K562 (cell line): ENCODE results near the gene RNF224. TPM values are rescaled to one million over a fixed set of nuclear protein-coding genes. Genes with fewer than 3 reads are reported as not detected.
A peak's percentile ranks its signal among the peaks of the same experiment; 100 is the strongest.

Experiments
- CREB1 ChIP-seq, 2 experiments: sonication (generic) in 1 of 2; formaldehyde crosslinking in 1 of 2; IDR thresholded peaks; 2 replicates each; pipeline versions ENCODE4 v1.6.1 to v1.8.0; 2012 to 2022; ENCODE audit warnings: inconsistent platforms in 1 of 2, mild to moderate bottlenecking in 1 of 2, missing genetic modification reagents in 1 of 2, moderate library complexity in 1 of 2
- GATA2 ChIP-seq: sonication (generic); formaldehyde crosslinking; IDR thresholded peaks from 2 replicates; pipeline ENCODE4 v1.4.0; 2020; ENCODE audit warnings: mild to moderate bottlenecking, missing genetic modification reagents
- PKNOX1 ChIP-seq: fragments of 450-650 bp; IDR thresholded peaks from 2 replicates; pipeline ENCODE4 v1.6.1; 2016
- SOX6 ChIP-seq: fragments of 450-650 bp; IDR thresholded peaks from 2 replicates; pipeline ENCODE4 v1.6.1; 2014; ENCODE audit warnings: mild to moderate bottlenecking
- UBTF ChIP-seq, 2 experiments: IDR thresholded peaks; 2 replicates each; pipeline ENCODE4 v1.6.1; 2012; ENCODE audit warnings: improper control_type of control experiment in 2 of 2, low read depth in 2 of 2, low read length in 2 of 2, borderline replicate concordance in 1 of 2
- ZNF79 ChIP-seq: fragments of 250-450 bp; sonication (Bioruptor Pico); IDR thresholded peaks from 2 replicates; pipeline ENCODE4 v1.4.0; 2020; ENCODE audit warnings: low read depth, mild to moderate bottlenecking, moderate library complexity
- polyA plus RNA-seq, 8 experiments: library from polyadenylated mRNA; depleted of rRNA in 4 of 8; stranded (reverse) in 5 of 8; unstranded in 3 of 8; fragments of >200 nt; fragmentation: Nextera tagmentation in 2 of 8; fragmentation: Illumina TruSeq in 1 of 8; extraction: Ambion mirVana in 2 of 8; extraction: Trizol in 1 of 8; gene quantifications; 2 replicates each; pipeline versions ENCODE4 v1.2.1 to v1.2.3, GENCODE V29; 2011 to 2014; ENCODE audit warnings: inconsistent platforms in 1 of 8, missing spikeins in 1 of 8
- total RNA-seq, 7 experiments: library from RNA; depleted of rRNA in 6 of 7; stranded (reverse); fragments of >200 nt in 6 of 7; fragmentation: Illumina TruSeq in 2 of 7; extraction: Trizol in 2 of 7; gene quantifications; 2 replicates each; pipeline versions ENCODE4 v1.2.1 to v1.2.3, GENCODE V29; 2011 to 2021; ENCODE audit warnings: low replicate concordance in 1 of 7
- TF ChIP-seq, protein P1 (sequence below), 2 experiments: fragments of 450-650 bp in 1 of 2; sonication (generic) in 1 of 2; formaldehyde crosslinking in 1 of 2; IDR thresholded peaks; 2 replicates each; pipeline versions ENCODE4 v1.7.1 to v1.9.0; 2016 to 2022; ENCODE audit warnings: inconsistent platforms in 1 of 2, mild to moderate bottlenecking in 1 of 2, missing genetic modification reagents in 1 of 2

Gene RNF224
- total and polyA plus RNA-seq, 9 of the 15 experiments (the other 6 are each of a cell fraction or from before 2014, with no cell fraction given): not detected

GRCh38 chr9:137236238-137236935, 9.1 kb downstream of the RNF224 start (continued):
- TF ChIP-seq UBTF (IDR thresholded peaks at IDR 0.05; ENCODE audit: borderline replicate concordance in 1 of 2, low read depth in 2 of 2, low read length in 2 of 2): no peak
- peak; percentile 81 for TF ChIP-seq SOX6
- TF ChIP-seq GATA2 (CRISPR knock-in tag): peak; percentile 89
- 0 out of 2 replicates have a peak, but pooled peaks have one; percentile 33 for TF ChIP-seq CREB1 (IDR thresholded peaks at IDR 0.05)
- peak; percentile 71; the same call in 1 of the 2 replicates for TF ChIP-seq CREB1 (CRISPR knock-in tag; IDR thresholded peaks at IDR 0.05)
- TF ChIP-seq PKNOX1: peak; percentile 74
- TF ChIP-seq ZNF79 (CRISPR knock-in tag): no peak
- TF ChIP-seq, protein P1, sequence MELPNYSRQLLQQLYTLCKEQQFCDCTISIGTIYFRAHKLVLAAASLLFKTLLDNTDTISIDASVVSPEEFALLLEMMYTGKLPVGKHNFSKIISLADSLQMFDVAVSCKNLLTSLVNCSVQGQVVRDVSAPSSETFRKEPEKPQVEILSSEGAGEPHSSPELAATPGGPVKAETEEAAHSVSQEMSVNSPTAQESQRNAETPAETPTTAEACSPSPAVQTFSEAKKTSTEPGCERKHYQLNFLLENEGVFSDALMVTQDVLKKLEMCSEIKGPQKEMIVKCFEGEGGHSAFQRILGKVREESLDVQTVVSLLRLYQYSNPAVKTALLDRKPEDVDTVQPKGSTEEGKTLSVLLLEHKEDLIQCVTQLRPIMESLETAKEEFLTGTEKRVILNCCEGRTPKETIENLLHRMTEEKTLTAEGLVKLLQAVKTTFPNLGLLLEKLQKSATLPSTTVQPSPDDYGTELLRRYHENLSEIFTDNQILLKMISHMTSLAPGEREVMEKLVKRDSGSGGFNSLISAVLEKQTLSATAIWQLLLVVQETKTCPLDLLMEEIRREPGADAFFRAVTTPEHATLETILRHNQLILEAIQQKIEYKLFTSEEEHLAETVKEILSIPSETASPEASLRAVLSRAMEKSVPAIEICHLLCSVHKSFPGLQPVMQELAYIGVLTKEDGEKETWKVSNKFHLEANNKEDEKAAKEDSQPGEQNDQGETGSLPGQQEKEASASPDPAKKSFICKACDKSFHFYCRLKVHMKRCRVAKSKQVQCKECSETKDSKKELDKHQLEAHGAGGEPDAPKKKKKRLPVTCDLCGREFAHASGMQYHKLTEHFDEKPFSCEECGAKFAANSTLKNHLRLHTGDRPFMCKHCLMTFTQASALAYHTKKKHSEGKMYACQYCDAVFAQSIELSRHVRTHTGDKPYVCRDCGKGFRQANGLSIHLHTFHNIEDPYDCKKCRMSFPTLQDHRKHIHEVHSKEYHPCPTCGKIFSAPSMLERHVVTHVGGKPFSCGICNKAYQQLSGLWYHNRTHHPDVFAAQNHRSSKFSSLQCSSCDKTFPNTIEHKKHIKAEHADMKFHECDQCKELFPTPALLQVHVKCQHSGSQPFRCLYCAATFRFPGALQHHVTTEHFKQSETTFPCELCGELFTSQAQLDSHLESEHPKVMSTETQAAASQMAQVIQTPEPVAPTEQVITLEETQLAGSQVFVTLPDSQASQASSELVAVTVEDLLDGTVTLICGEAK (IDR thresholded peaks at IDR 0.05): no peak
- TF ChIP-seq, protein P1 (CRISPR knock-in tag; IDR thresholded peaks at IDR 0.05): no peak
